Measurements from ENCODE around the gene PNLIPRP3.

Gene PNLIPRP3

GRCh38 chr10:116477986-116478664 lies 50.5 kb downstream of the PNLIPRP3 start:
- Histone ChIP-seq H3K79me2 (ENCODE audit: insufficient read depth, low read depth) (no peaks in the 10 kb centered on the region), H3K9ac (no peak overlapping the region), H3K4me2 (no peak overlapping the region), H3K27ac (no peak overlapping the region), H2AFZ (ENCODE audit: low read depth) (no peak overlapping the region), H4K20me1 (ENCODE audit: insufficient read depth) (no peaks in the 10 kb centered on the region), H3K4me1 (ENCODE audit: low read depth, poor library complexity, severe bottlenecking) (no peaks in the 10 kb centered on the region), H3K4me3 (IDR thresholded peaks at IDR 0.05; ENCODE audit: insufficient read depth, low read depth, low read length) (no peak overlapping the region), H3K27me3 (ENCODE audit: insufficient read depth, low read depth) (no peaks in the 10 kb centered on the region), H3K36me3 (ENCODE audit: insufficient read depth) (no peaks in the 10 kb centered on the region)
- no peak for TF ChIP-seq CTCF (conservative IDR thresholded peaks at IDR 0.05; ENCODE audit: low read depth, low read length)

- H3K27ac ChIP-seq, result no peak overlapping the region
- no peaks in the 10 kb centered on the region for H4K20me1 ChIP-seq (ENCODE audit: insufficient read depth)
- H3K4me3 ChIP-seq (IDR thresholded peaks at IDR 0.05; ENCODE audit: insufficient read depth, low read depth, low read length), result no peak overlapping the region
- no peaks in the 10 kb centered on the region for H3K36me3 ChIP-seq (ENCODE audit: insufficient read depth)
- no peak overlapping the region for H2AFZ ChIP-seq (ENCODE audit: low read depth)
- H3K4me2 ChIP-seq, result no peak overlapping the region
- no peaks in the 10 kb centered on the region for H3K4me1 ChIP-seq (ENCODE audit: low read depth, poor library complexity, severe bottlenecking)
- H3K27me3 ChIP-seq (ENCODE audit: insufficient read depth, low read depth), result no peaks in the 10 kb centered on the region
- no peaks in the 10 kb centered on the region for H3K79me2 ChIP-seq (ENCODE audit: insufficient read depth, low read depth)
- H3K9ac ChIP-seq, result no peak overlapping the region
- no peak for TF ChIP-seq CTCF (conservative IDR thresholded peaks at IDR 0.05; ENCODE audit: low read depth, low read length)
Observed at GRCh38 chr10:116486770-116487448, 59.3 kb downstream of the PNLIPRP3 start.

GRCh38 chr10:116487522-116488430 lies 60.1 kb downstream of the PNLIPRP3 start:
- Histone ChIP-seq H3K4me2 (no peak overlapping the region), H3K27ac (no peak overlapping the region), H3K4me3 (IDR thresholded peaks at IDR 0.05; ENCODE audit: insufficient read depth, low read depth, low read length) (no peak overlapping the region), H3K79me2 (ENCODE audit: insufficient read depth, low read depth) (no peaks in the 10 kb centered on the region), H3K27me3 (ENCODE audit: insufficient read depth, low read depth) (no peaks in the 10 kb centered on the region), H2AFZ (ENCODE audit: low read depth) (no peak overlapping the region), H3K9ac (no peak overlapping the region), H3K36me3 (ENCODE audit: insufficient read depth) (no peaks in the 10 kb centered on the region), H4K20me1 (ENCODE audit: insufficient read depth) (no peaks in the 10 kb centered on the region), H3K4me1 (ENCODE audit: low read depth, poor library complexity, severe bottlenecking) (no peaks in the 10 kb centered on the region)
- TF ChIP-seq CTCF (conservative IDR thresholded peaks at IDR 0.05; ENCODE audit: low read depth, low read length), result no peak

GRCh38 chr10:116489460-116489859 lies 61.8 kb downstream of the PNLIPRP3 start:
- H3K4me3 ChIP-seq (IDR thresholded peaks at IDR 0.05; ENCODE audit: insufficient read depth, low read depth, low read length), result no peak overlapping the region
- TF ChIP-seq CTCF (conservative IDR thresholded peaks at IDR 0.05; ENCODE audit: low read depth, low read length), result no peak
- no peaks in the 10 kb centered on the region for H4K20me1 ChIP-seq (ENCODE audit: insufficient read depth)
- H3K9ac ChIP-seq, result no peak overlapping the region
- no peaks in the 10 kb centered on the region for H3K27me3 ChIP-seq (ENCODE audit: insufficient read depth, low read depth)
- H3K4me1 ChIP-seq (ENCODE audit: low read depth, poor library complexity, severe bottlenecking), result no peaks in the 10 kb centered on the region
- H3K27ac ChIP-seq, result no peak overlapping the region
- no peak overlapping the region for H2AFZ ChIP-seq (ENCODE audit: low read depth)
- no peaks in the 10 kb centered on the region for H3K36me3 ChIP-seq (ENCODE audit: insufficient read depth)
- H3K79me2 ChIP-seq (ENCODE audit: insufficient read depth, low read depth), result no peaks in the 10 kb centered on the region
- no peak overlapping the region for H3K4me2 ChIP-seq
